WERI-Rb-1 (cell line): Measurements from ENCODE around the gene RAC2.
A peak's percentile ranks its signal among the peaks of the same experiment; 100 is the strongest.

ENCODE experiments used
- DNase-seq: peaks from one replicate; pipeline ENCODE4 v3.0.0-alpha.2; 2020
- H3K27ac ChIP-seq: fragments of 250-450 bp; sonication (Bioruptor Pico); 2 replicates; pipeline ENCODE4 v1.5.1; 2020; ENCODE audit warnings: mild to moderate bottlenecking, moderate library complexity
- H3K27me3 ChIP-seq: fragments of 250-450 bp; sonication (Bioruptor Pico); 2 replicates; pipeline ENCODE4 v1.5.1; 2021; ENCODE audit warnings: mild to moderate bottlenecking, low read depth, moderate library complexity; ENCODE audit not compliant: insufficient read depth, severe bottlenecking
- H3K36me3 ChIP-seq: fragments of 250-450 bp; sonication (Bioruptor Pico); 2 replicates; pipeline ENCODE4 v1.5.1; 2020; ENCODE audit warnings: mild to moderate bottlenecking, moderate library complexity
- H3K4me3 ChIP-seq: 2 replicates; pipeline ENCODE4 v1.5.1; 2011; ENCODE audit warnings: low read depth, mild to moderate bottlenecking, control low read depth, low read length
- H3K9me3 ChIP-seq: fragments of 250-450 bp; sonication (Bioruptor Pico); 2 replicates; pipeline ENCODE4 v1.5.1; 2021; ENCODE audit warnings: mild to moderate bottlenecking, moderate library complexity; ENCODE audit not compliant: severe bottlenecking
- CTCF ChIP-seq: IDR thresholded peaks from 2 replicates; pipeline ENCODE4 v1.5.1; 2011; ENCODE audit warnings: low read depth, mild to moderate bottlenecking, control low read depth, inconsistent platforms, low read length

RAC2 gene

GRCh38 chr22:37225481-37225880 is 18.6 kb downstream of the RAC2 start:
- H3K27me3 ChIP-seq = no peaks in the 10 kb centered on the region
- no peak overlapping the region for H3K4me3 ChIP-seq
- peak; percentile 66 for TF ChIP-seq CTCF
- no peaks in the 10 kb centered on the region for H3K36me3 ChIP-seq
- H3K9me3 ChIP-seq = no peaks in the 10 kb centered on the region
- DNase-seq = peak; percentile 78
- H3K27ac ChIP-seq = peak overlapping the region; percentile 66

GRCh38 chr22:37224757-37225420 is 19.2 kb downstream of the RAC2 start:
- no peak for DNase-seq
- H3K27ac ChIP-seq = peak overlapping the region; percentile 66; the same call in 1 of the 2 replicates
- no peak for TF ChIP-seq CTCF
- H3K36me3 ChIP-seq = no peaks in the 10 kb centered on the region
- no peaks in the 10 kb centered on the region for H3K9me3 ChIP-seq
- H3K27me3 ChIP-seq = no peaks in the 10 kb centered on the region
- H3K4me3 ChIP-seq = no peak overlapping the region

GRCh38 chr22:37223965-37224551 is 20.0 kb downstream of the RAC2 start:
- no peak overlapping the region for H3K27ac ChIP-seq
- no peaks in the 10 kb centered on the region for H3K36me3 ChIP-seq
- H3K4me3 ChIP-seq = no peak overlapping the region
- TF ChIP-seq CTCF = no peak
- no peaks in the 10 kb centered on the region for H3K27me3 ChIP-seq
- no peak for DNase-seq
- H3K9me3 ChIP-seq = no peaks in the 10 kb centered on the region

GRCh38 chr22:37222440-37222971 is 21.6 kb downstream of the RAC2 start:
- Histone ChIP-seq H3K36me3 (no peaks in the 10 kb centered on the region), H3K27me3 (no peaks in the 10 kb centered on the region), H3K27ac (no peak overlapping the region), H3K4me3 (no peak overlapping the region), H3K9me3 (no peaks in the 10 kb centered on the region)
- DNase-seq = no peak
- TF ChIP-seq CTCF = no peak

- Histone ChIP-seq H3K36me3 (no peaks in the 10 kb centered on the region), H3K27ac (no peak overlapping the region), H3K27me3 (no peaks in the 10 kb centered on the region), H3K9me3 (no peaks in the 10 kb centered on the region), H3K4me3 (no peak overlapping the region)
- no peak for DNase-seq
- TF ChIP-seq CTCF = peak; percentile 3; the same call in 1 of the 2 replicates
Observed at GRCh38 chr22:37221424-37222333, 22.4 kb downstream of the RAC2 start.
